ENCODE results near the gene STXBP6. TPM values are rescaled to one million over a fixed set of nuclear protein-coding genes. Genes with fewer than 3 reads are reported as not detected.

STXBP6 gene
- total and polyA plus RNA-seq, 12 donors: 12.2 to 49.0 (median 24.4) TPM

DNA sequence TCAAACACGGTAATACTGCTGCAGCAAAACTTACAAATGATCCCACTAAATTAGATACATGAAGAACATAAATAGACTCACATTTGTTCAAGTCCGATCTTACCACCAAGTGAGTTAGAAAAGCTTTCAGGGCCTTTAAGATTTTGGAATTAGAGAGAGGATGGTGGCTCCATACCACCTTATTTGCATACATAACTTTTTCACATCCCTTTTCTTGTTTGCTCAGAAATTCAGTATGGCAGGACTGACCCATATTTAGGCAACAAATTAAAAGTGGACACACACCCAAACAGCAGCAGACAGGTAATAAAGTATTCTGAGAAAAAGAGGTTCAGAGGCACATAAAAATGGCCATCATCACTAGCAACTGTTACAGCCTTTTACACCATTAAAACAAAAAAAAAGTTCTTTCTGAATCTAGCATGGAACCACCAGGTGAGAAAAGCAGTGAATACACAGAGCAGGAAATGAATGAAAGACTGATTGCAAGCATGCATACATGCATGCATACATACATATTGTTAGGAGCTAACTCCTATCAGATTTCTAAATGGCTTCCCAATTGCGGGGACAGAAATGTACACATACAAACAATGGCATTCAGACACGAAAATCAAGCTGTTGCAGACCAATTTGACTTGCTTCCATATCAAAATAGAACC is 23.3 kb downstream of the STXBP6 start:
- Histone ChIP-seq H3K27me3 (no peaks in the 10 kb centered on the region), H3K36me3 (peaks cover 0 to 9% (median 0%) of the 10 kb centered on the region in 9 donors), H3K27ac (no peak overlapping the region), H3K9me3 (peaks cover 0 to 8% (median 0%) of the 10 kb centered on the region in 11 donors), H3K4me3 (no peak overlapping the region), H3K4me1 (peaks cover 0 to 23% (median 7%) of the 10 kb centered on the region in 9 donors)
- 93 to 98% methylated on average over 4 of the region's 4 CpGs for WGBS, 2 donors
- TF ChIP-seq, protein P1, sequence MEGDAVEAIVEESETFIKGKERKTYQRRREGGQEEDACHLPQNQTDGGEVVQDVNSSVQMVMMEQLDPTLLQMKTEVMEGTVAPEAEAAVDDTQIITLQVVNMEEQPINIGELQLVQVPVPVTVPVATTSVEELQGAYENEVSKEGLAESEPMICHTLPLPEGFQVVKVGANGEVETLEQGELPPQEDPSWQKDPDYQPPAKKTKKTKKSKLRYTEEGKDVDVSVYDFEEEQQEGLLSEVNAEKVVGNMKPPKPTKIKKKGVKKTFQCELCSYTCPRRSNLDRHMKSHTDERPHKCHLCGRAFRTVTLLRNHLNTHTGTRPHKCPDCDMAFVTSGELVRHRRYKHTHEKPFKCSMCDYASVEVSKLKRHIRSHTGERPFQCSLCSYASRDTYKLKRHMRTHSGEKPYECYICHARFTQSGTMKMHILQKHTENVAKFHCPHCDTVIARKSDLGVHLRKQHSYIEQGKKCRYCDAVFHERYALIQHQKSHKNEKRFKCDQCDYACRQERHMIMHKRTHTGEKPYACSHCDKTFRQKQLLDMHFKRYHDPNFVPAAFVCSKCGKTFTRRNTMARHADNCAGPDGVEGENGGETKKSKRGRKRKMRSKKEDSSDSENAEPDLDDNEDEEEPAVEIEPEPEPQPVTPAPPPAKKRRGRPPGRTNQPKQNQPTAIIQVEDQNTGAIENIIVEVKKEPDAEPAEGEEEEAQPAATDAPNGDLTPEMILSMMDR (IDR thresholded peaks at IDR 0.05): no peak
- intact Hi-C loops (cut with DNase I): no loop called here
- DNase-seq (no peak), ATAC-seq (no peak)

DNA sequence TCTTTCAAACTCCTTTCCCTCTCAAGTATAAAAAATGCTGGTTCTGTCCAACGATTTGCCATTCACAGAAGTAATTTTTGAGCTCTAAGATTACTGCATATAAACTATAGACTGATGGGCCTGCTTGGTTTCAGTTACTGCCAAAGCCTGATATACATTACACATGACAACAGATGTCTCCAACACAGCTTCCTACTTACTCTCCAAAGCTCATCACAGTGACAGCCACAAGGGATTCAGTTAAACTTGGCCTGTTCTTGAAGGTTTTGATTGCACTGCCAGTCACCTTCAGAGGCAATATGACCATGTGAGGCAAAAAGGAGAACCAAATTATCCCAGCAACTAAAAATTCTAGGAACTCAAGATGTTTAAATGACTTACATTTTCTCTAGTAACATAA is 30.1 kb downstream of the STXBP6 start:
- intact Hi-C loops (cut with DNase I): no loop called here
- Histone ChIP-seq H3K4me3 (no peak overlapping the region), H3K4me1 (peaks cover 0 to 35% (median 7%) of the 10 kb centered on the region in 9 donors), H3K27me3 (no peaks in the 10 kb centered on the region), H3K9me3 (no peaks in the 10 kb centered on the region), H3K27ac (no peak overlapping the region), H3K36me3 (no peaks in the 10 kb centered on the region)
- DNase-seq: no peak
- ATAC-seq: no peak
- 83 to 97% methylated on average over 1 of the region's 1 CpG for WGBS, 2 donors
- TF ChIP-seq, protein P1 (IDR thresholded peaks at IDR 0.05): no peak

DNA sequence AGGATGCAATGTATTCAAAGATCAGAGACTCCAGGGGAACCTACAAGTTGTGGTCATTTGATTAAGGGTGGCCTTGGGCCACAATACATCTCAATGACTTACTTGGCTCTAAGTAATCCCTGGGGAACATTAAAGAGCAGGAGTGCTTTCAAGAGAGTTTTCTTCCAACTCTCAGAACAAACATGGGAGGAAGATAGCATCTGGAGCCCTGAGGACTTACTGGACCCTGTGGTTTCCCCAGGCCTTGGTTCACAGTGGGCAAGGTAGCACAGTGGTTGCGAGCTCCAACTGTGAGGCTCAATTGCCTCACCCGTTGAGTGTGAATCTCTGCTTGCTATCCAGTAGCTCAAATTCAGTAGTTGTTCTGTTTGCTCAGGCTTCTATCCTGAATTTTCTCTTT is 32.4 kb downstream of the STXBP6 start:
- no peaks in the 10 kb centered on the region for H3K9me3 ChIP-seq
- WGBS, 2 donors: 81 to 83% methylated on average over 2 of the region's 2 CpGs
- intact Hi-C loops (cut with DNase I): no loop called here
- DNase-seq: no peak
- peak in 1 of 8 donors; percentile 20 for ATAC-seq
- no peaks in the 10 kb centered on the region for H3K27me3 ChIP-seq
- H3K4me1 ChIP-seq: peaks cover 0 to 35% (median 10%) of the 10 kb centered on the region in 9 donors
- TF ChIP-seq, protein P1 (IDR thresholded peaks at IDR 0.05): no peak
- no peaks in the 10 kb centered on the region for H3K36me3 ChIP-seq
- no peak overlapping the region for H3K4me3 ChIP-seq
- H3K27ac ChIP-seq: no peak overlapping the region

DNA sequence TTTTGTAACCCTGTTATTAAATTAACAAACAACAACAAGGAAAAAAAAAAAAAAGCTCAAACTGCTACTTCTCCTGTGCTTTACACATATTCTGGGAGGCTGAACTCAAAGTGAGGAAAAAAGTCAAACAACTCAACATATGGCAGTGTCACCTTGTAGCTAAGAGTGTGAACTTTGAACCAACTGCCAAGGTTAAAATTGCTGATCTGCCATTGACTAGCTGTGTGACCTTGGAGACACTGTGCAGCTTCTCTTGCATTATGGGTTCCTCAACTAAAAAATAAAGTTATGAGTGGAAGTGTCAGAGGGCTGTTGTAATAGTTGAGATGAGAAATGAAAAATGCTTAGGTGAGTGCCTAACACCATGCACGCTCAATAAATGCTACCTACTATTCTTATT is 34.2 kb downstream of the STXBP6 start:
- Histone ChIP-seq H3K9me3 (no peaks in the 10 kb centered on the region), H3K4me3 (no peak overlapping the region), H3K27me3 (no peaks in the 10 kb centered on the region), H3K27ac (no peak overlapping the region), H3K36me3 (no peaks in the 10 kb centered on the region), H3K4me1 (peaks cover 0 to 47% (median 19%) of the 10 kb centered on the region in 9 donors)
- DNase-seq (no peak), ATAC-seq (no peak)
- TF ChIP-seq, protein P1 (IDR thresholded peaks at IDR 0.05): no peak
- intact Hi-C loops (cut with DNase I): no loop called here
- 97 to 100% methylated on average over 1 of the region's 1 CpG for WGBS, 2 donors
